K562 (cell line): ENCODE measurements around the gene GGCT. TPM values are rescaled to one million over a fixed set of nuclear protein-coding genes. Genes with fewer than 3 reads are reported as not detected.

Source experiments
- ARHGAP35 ChIP-seq: fragments of 450-650 bp; IDR thresholded peaks from 2 replicates; pipeline ENCODE4 v1.6.1; 2018; ENCODE audit not compliant: partially characterized antibody
- ARNT ChIP-seq, 2 experiments: fragments of 450-650 bp; IDR thresholded peaks; 2 replicates each; pipeline ENCODE4 v1.6.1; 2016; ENCODE audit warnings: mild to moderate bottlenecking in 1 of 2
- CAMTA2 ChIP-seq: fragments of 250-450 bp; sonication (Bioruptor Pico); conservative IDR thresholded peaks from 2 replicates; pipeline ENCODE4 v1.5.1; 2022
- CBX8 ChIP-seq: fragments of 200-600 bp; sonication (generic); IDR thresholded peaks from 2 replicates; pipeline ENCODE4 v1.6.1; 2012; ENCODE audit warnings: borderline replicate concordance, mixed run types, low read depth, mild to moderate bottlenecking, moderate library complexity, mixed read lengths, low read length, control low read depth, inconsistent platforms; ENCODE audit not compliant: poor library complexity, severe bottlenecking; ENCODE audit errors: extremely low read depth
- EP400 ChIP-seq: fragments of 450-650 bp; IDR thresholded peaks from 2 replicates; pipeline ENCODE4 v1.6.1; 2017; ENCODE audit warnings: antibody characterized with exemption, mild to moderate bottlenecking, moderate library complexity
- NCOR1 ChIP-seq: fragments of 450-650 bp; IDR thresholded peaks from 2 replicates; pipeline ENCODE4 v1.6.1; 2016; ENCODE audit warnings: mild to moderate bottlenecking, moderate library complexity
- SREBF2 ChIP-seq: sonication (generic); formaldehyde crosslinking; IDR thresholded peaks from 2 replicates; pipeline ENCODE4 v1.4.0; 2020; ENCODE audit warnings: mild to moderate bottlenecking, missing genetic modification reagents
- ZKSCAN1 ChIP-seq: fragments of 150-350 bp; IDR thresholded peaks from 2 replicates; pipeline ENCODE4 v1.6.1; 2016; ENCODE audit warnings: low read depth, low read length
- ZNF212 ChIP-seq: fragments of 450-650 bp; formaldehyde crosslinking; IDR thresholded peaks from 2 replicates; pipeline ENCODE4 v1.4.0; 2020; ENCODE audit warnings: mild to moderate bottlenecking
- ZNF766 ChIP-seq: fragments of 200-800 bp; sonication (Bioruptor generic); conservative IDR thresholded peaks from 2 replicates; pipeline ENCODE4 v1.6.1; 2016; ENCODE audit warnings: missing genetic modification characterization, missing compliant biosample characterization
- ZNF778 ChIP-seq: fragments of 450-650 bp; formaldehyde crosslinking; IDR thresholded peaks from 2 replicates; pipeline ENCODE4 v1.4.0; 2020; ENCODE audit warnings: mild to moderate bottlenecking, moderate library complexity
- polyA plus RNA-seq, 8 experiments: library from polyadenylated mRNA; depleted of rRNA in 4 of 8; stranded (reverse) in 5 of 8; unstranded in 3 of 8; fragments of >200 nt; fragmentation: Nextera tagmentation in 2 of 8; fragmentation: Illumina TruSeq in 1 of 8; extraction: Ambion mirVana in 2 of 8; extraction: Trizol in 1 of 8; gene quantifications; 2 replicates each; pipeline versions ENCODE4 v1.2.1 to v1.2.3, GENCODE V29; 2011 to 2014; ENCODE audit warnings: inconsistent platforms in 1 of 8, missing spikeins in 1 of 8
- total RNA-seq, 7 experiments: library from RNA; depleted of rRNA in 6 of 7; stranded (reverse); fragments of >200 nt in 6 of 7; fragmentation: Illumina TruSeq in 2 of 7; extraction: Trizol in 2 of 7; gene quantifications; 2 replicates each; pipeline versions ENCODE4 v1.2.1 to v1.2.3, GENCODE V29; 2011 to 2021; ENCODE audit warnings: low replicate concordance in 1 of 7
- TF ChIP-seq, protein P1 (sequence below), 2 experiments: fragments of 250-450 bp in 1 of 2; fragments of 450-650 bp in 1 of 2; sonication (Bioruptor Pico) in 1 of 2; IDR thresholded peaks; 2 replicates each; pipeline versions ENCODE4 v1.6.1 to v1.8.0; 2016 to 2021; ENCODE audit warnings: mild to moderate bottlenecking in 2 of 2, moderate library complexity in 2 of 2, missing compliant biosample characterization in 1 of 2, missing genetic modification characterization in 1 of 2
- TF ChIP-seq, protein P2 (sequence below): fragments of 450-650 bp; formaldehyde crosslinking; conservative IDR thresholded peaks from 2 replicates; pipeline ENCODE4 v1.4.0; 2022; ENCODE audit warnings: mild to moderate bottlenecking, missing genetic modification characterization
- TF ChIP-seq, protein P3 (sequence below): sonication (generic); formaldehyde crosslinking; IDR thresholded peaks from 2 replicates; pipeline ENCODE4 v1.8.1; 2023; ENCODE audit warnings: missing genetic modification reagents, mild to moderate bottlenecking, borderline replicate concordance
- TF ChIP-seq, protein P4 (sequence below): fragments of 250-450 bp; sonication (Bioruptor Pico); IDR thresholded peaks from 2 replicates; pipeline ENCODE4 v1.9.0; 2021; ENCODE audit warnings: mild to moderate bottlenecking
- TF ChIP-seq, protein P5 (sequence below): fragments of 250-450 bp; sonication (Bioruptor Pico); IDR thresholded peaks from 2 replicates; pipeline ENCODE4 v1.5.0; 2022; ENCODE audit warnings: mild to moderate bottlenecking

The GGCT gene
- total and polyA plus RNA-seq, 9 of the 15 experiments (the other 6 are each of a cell fraction or from before 2014, with no cell fraction given): 79.0 to 349 (median 136) TPM

DNA sequence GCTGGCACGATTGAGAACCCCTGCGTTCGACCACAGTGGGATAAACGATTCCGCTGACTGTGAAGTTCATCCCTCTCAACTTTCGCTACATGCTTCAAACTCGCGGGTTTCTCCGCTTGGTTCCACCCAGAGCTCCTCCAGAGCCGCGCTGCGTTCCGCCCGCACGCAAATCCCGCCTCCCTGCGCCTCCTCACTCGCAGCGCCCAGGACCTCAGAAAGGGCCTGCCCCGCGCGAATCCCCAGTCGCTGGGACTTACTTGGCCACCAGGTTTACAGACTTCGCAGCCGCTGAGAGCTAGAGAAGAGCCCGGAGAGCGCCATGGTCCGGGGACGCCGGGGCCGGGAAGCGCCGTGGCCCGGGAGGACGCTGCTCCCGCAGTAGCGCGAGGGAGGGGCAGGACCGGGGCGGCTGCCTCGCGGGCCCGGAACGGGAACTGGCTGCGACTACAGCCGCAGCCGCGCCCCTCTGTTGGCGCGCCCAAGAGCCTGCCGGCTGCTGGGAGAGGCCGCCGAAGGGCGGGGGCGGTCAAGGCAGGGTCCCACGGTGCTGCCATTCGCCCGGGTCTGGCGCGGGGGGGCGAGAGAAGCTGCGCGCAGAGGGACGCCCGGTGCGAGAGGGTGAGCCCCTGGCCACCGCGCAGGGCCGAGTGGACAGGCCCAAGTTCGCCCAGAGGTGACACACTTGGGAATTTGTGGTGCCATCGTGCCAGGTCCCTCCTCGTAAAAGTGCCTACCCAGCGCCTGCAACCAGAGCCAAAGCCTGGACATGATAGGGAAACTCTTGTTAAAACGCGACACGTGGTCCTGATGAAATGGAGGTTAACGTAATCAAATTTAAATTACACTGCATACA is 26.1 kb downstream of the GGCT start, which contains the start of gene NOD1 (continued):
- no peak for TF ChIP-seq CBX8
- no peak for TF ChIP-seq ARNT (IDR thresholded peaks at IDR 0.05)
- TF ChIP-seq NCOR1: no peak
- no peak for TF ChIP-seq ZNF766 (CRISPR knock-in tag)
- TF ChIP-seq ZNF212 (CRISPR knock-in tag): no peak
- no peak for TF ChIP-seq SREBF2 (CRISPR knock-in tag)
- TF ChIP-seq, protein P1, sequence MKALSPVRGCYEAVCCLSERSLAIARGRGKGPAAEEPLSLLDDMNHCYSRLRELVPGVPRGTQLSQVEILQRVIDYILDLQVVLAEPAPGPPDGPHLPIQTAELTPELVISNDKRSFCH (CRISPR knock-in tag; IDR thresholded peaks at IDR 0.05): no peak
- TF ChIP-seq, protein P1 (tag; IDR thresholded peaks at IDR 0.05): 0 out of 2 replicates have a peak, but pooled peaks have one; percentile 35
- no peak for TF ChIP-seq CAMTA2
- peak; percentile 56; the same call in 1 of the 2 replicates for TF ChIP-seq ZKSCAN1
- no peak for TF ChIP-seq ZNF778 (CRISPR knock-in tag)
- TF ChIP-seq, protein P2, sequence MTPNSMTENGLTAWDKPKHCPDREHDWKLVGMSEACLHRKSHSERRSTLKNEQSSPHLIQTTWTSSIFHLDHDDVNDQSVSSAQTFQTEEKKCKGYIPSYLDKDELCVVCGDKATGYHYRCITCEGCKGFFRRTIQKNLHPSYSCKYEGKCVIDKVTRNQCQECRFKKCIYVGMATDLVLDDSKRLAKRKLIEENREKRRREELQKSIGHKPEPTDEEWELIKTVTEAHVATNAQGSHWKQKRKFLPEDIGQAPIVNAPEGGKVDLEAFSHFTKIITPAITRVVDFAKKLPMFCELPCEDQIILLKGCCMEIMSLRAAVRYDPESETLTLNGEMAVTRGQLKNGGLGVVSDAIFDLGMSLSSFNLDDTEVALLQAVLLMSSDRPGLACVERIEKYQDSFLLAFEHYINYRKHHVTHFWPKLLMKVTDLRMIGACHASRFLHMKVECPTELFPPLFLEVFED (CRISPR knock-in tag): no peak
- TF ChIP-seq, protein P3, sequence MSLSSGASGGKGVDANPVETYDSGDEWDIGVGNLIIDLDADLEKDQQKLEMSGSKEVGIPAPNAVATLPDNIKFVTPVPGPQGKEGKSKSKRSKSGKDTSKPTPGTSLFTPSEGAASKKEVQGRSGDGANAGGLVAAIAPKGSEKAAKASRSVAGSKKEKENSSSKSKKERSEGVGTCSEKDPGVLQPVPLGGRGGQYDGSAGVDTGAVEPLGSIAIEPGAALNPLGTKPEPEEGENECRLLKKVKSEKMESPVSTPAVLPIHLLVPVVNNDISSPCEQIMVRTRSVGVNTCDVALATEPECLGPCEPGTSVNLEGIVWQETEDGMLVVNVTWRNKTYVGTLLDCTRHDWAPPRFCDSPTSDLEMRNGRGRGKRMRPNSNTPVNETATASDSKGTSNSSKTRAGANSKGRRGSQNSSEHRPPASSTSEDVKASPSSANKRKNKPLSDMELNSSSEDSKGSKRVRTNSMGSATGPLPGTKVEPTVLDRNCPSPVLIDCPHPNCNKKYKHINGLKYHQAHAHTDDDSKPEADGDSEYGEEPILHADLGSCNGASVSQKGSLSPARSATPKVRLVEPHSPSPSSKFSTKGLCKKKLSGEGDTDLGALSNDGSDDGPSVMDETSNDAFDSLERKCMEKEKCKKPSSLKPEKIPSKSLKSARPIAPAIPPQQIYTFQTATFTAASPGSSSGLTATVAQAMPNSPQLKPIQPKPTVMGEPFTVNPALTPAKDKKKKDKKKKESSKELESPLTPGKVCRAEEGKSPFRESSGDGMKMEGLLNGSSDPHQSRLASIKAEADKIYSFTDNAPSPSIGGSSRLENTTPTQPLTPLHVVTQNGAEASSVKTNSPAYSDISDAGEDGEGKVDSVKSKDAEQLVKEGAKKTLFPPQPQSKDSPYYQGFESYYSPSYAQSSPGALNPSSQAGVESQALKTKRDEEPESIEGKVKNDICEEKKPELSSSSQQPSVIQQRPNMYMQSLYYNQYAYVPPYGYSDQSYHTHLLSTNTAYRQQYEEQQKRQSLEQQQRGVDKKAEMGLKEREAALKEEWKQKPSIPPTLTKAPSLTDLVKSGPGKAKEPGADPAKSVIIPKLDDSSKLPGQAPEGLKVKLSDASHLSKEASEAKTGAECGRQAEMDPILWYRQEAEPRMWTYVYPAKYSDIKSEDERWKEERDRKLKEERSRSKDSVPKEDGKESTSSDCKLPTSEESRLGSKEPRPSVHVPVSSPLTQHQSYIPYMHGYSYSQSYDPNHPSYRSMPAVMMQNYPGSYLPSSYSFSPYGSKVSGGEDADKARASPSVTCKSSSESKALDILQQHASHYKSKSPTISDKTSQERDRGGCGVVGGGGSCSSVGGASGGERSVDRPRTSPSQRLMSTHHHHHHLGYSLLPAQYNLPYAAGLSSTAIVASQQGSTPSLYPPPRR: no peak
- TF ChIP-seq, protein P4, sequence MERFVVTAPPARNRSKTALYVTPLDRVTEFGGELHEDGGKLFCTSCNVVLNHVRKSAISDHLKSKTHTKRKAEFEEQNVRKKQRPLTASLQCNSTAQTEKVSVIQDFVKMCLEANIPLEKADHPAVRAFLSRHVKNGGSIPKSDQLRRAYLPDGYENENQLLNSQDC (CRISPR knock-in tag): no peak
- TF ChIP-seq, protein P5, sequence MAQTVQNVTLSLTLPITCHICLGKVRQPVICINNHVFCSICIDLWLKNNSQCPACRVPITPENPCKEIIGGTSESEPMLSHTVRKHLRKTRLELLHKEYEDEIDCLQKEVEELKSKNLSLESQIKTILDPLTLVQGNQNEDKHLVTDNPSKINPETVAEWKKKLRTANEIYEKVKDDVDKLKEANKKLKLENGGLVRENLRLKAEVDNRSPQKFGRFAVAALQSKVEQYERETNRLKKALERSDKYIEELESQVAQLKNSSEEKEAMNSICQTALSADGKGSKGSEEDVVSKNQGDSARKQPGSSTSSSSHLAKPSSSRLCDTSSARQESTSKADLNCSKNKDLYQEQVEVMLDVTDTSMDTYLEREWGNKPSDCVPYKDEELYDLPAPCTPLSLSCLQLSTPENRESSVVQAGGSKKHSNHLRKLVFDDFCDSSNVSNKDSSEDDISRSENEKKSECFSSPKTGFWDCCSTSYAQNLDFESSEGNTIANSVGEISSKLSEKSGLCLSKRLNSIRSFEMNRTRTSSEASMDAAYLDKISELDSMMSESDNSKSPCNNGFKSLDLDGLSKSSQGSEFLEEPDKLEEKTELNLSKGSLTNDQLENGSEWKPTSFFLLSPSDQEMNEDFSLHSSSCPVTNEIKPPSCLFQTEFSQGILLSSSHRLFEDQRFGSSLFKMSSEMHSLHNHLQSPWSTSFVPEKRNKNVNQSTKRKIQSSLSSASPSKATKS (CRISPR knock-in tag): no peak
- no peak for TF ChIP-seq ARHGAP35
- peak; percentile 51 for TF ChIP-seq EP400
